Measurements from ENCODE around the gene NTN1. TPM values are rescaled to one million over a fixed set of nuclear protein-coding genes. Genes with fewer than 3 reads are reported as not detected.

Gene NTN1
- total and polyA plus RNA-seq, 2 experiments from 2014 or later: 0.42 to 2.1 TPM

DNA sequence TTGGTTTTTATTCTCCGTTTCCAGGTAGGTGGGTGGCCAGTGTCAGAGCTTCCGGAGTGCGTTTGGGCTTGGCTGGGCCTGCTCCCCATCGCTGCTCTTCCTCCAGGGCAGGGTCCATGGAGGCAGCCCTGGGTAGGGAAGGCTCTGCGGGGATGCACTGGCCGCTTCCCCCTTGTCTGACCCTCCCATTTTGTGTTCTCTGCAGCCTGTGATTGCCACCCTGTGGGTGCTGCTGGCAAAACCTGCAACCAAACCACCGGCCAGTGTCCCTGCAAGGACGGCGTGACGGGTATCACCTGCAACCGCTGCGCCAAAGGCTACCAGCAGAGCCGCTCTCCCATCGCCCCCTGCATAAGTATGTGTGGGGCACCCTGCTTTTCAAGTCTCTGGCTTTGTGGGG is 158.3 kb downstream of the NTN1 start:
- Histone ChIP-seq H2AFZ (no peak overlapping the region), H3K27me3 (peaks cover 5% of the 10 kb centered on the region), H3K9me3 (ENCODE audit: low read depth) (no peaks in the 10 kb centered on the region), H3K9me2 (replicated peaks; ENCODE audit: insufficient read depth) (no peaks in the 10 kb centered on the region), H3K4me1 (ENCODE audit: insufficient read depth) (peaks cover 19% of the 10 kb centered on the region), H3K4me2 (no peak overlapping the region), H3K79me2 (no peaks in the 10 kb centered on the region), H3K36me3 (replicated peaks; ENCODE audit: insufficient read depth, low read depth) (no peaks in the 10 kb centered on the region), H4K20me1 (ENCODE audit: insufficient read depth, poor library complexity, severe bottlenecking) (no peaks in the 10 kb centered on the region), H3K27ac (no peak overlapping the region), H3K4me3 (no peak overlapping the region)
- no peak for DNase-seq (ENCODE audit: low spot score)
- 92% methylated on average over 14 of the region's 14 CpGs for WGBS (ENCODE audit: low lambda C conversion rate, missing lambda C conversion rate)
- TF ChIP-seq, protein P1, sequence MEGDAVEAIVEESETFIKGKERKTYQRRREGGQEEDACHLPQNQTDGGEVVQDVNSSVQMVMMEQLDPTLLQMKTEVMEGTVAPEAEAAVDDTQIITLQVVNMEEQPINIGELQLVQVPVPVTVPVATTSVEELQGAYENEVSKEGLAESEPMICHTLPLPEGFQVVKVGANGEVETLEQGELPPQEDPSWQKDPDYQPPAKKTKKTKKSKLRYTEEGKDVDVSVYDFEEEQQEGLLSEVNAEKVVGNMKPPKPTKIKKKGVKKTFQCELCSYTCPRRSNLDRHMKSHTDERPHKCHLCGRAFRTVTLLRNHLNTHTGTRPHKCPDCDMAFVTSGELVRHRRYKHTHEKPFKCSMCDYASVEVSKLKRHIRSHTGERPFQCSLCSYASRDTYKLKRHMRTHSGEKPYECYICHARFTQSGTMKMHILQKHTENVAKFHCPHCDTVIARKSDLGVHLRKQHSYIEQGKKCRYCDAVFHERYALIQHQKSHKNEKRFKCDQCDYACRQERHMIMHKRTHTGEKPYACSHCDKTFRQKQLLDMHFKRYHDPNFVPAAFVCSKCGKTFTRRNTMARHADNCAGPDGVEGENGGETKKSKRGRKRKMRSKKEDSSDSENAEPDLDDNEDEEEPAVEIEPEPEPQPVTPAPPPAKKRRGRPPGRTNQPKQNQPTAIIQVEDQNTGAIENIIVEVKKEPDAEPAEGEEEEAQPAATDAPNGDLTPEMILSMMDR (IDR thresholded peaks at IDR 0.05; ENCODE audit: poor library complexity): no peak
- no peak for TF ChIP-seq EZH2 (IDR thresholded peaks at IDR 0.05; ENCODE audit: borderline replicate concordance)
- no peak for TF ChIP-seq EZH2phosphoT487 (IDR thresholded peaks at IDR 0.05; ENCODE audit: low read depth, severe bottlenecking, unreplicated experiment)

DNA sequence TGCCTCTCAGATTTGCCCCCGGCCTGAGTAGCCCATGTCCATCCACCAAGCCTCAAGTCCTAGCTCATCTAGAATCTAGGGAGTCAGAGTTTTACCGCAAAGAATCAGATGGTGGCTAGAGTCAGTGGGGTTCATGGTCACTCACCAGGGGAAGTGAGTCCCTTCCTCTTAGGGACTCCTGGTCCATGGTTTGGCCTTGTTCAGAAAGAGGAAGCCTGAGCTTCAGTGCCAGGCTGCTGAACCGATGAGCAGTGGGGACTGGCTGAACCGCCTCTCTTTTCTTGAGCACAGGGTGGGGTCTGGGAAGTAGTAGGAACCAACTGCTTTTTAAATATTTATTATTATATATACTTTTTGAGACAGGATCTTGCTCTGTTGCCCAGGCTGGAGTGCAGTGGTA is 160.3 kb downstream of the NTN1 start:
- TF ChIP-seq EZH2 (IDR thresholded peaks at IDR 0.05; ENCODE audit: borderline replicate concordance) (no peak), EZH2phosphoT487 (IDR thresholded peaks at IDR 0.05; ENCODE audit: low read depth, severe bottlenecking, unreplicated experiment) (no peak)
- TF ChIP-seq, protein P1 (IDR thresholded peaks at IDR 0.05; ENCODE audit: poor library complexity): no peak
- WGBS (ENCODE audit: low lambda C conversion rate, missing lambda C conversion rate): 90% methylated on average over 4 of the region's 4 CpGs

DNA sequence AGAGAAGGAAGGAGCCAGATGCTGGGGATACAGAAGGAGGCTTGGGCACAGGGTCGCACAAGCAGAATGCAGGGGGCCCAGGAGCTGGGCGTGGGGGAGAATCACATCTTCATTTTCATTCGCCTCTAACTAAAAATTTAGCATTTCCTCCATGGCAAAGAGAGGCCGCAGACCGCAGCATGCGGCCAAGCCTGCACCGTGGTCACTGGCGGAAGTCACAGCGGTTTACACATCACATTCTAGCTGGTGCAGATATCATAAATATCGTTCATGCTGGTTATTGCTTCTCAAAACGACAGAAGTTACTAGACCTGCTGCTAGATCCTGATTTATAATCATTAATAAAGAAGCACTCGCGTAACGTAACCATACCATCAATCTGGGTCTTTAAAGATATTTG is 162.0 kb downstream of the NTN1 start:
- Histone ChIP-seq H3K4me2 (no peak overlapping the region), H3K9me3 (ENCODE audit: low read depth) (no peaks in the 10 kb centered on the region), H3K27me3 (peaks cover 5% of the 10 kb centered on the region), H3K36me3 (replicated peaks; ENCODE audit: insufficient read depth, low read depth) (no peaks in the 10 kb centered on the region), H3K4me1 (ENCODE audit: insufficient read depth) (peaks cover 29% of the 10 kb centered on the region), H2AFZ (no peak overlapping the region), H3K4me3 (no peak overlapping the region), H3K79me2 (no peaks in the 10 kb centered on the region), H3K9me2 (replicated peaks; ENCODE audit: insufficient read depth) (no peaks in the 10 kb centered on the region), H3K27ac (no peak overlapping the region), H4K20me1 (ENCODE audit: insufficient read depth, poor library complexity, severe bottlenecking) (no peaks in the 10 kb centered on the region)
- no peak for DNase-seq (ENCODE audit: low spot score)
- TF ChIP-seq, protein P1 (IDR thresholded peaks at IDR 0.05; ENCODE audit: poor library complexity): no peak
- no peak for TF ChIP-seq EZH2phosphoT487 (IDR thresholded peaks at IDR 0.05; ENCODE audit: low read depth, severe bottlenecking, unreplicated experiment)
- TF ChIP-seq EZH2 (IDR thresholded peaks at IDR 0.05; ENCODE audit: borderline replicate concordance): no peak
- WGBS (ENCODE audit: low lambda C conversion rate, missing lambda C conversion rate): 90% methylated on average over 14 of the region's 14 CpGs

More for the DNA sequence above, 160.3 kb downstream of the NTN1 start:
- Histone ChIP-seq H3K79me2 (no peaks in the 10 kb centered on the region), H3K4me2 (no peak overlapping the region), H3K4me1 (ENCODE audit: insufficient read depth) (peaks cover 32% of the 10 kb centered on the region), H4K20me1 (ENCODE audit: insufficient read depth, poor library complexity, severe bottlenecking) (no peaks in the 10 kb centered on the region), H3K4me3 (no peak overlapping the region), H3K27ac (no peak overlapping the region), H3K36me3 (replicated peaks; ENCODE audit: insufficient read depth, low read depth) (no peaks in the 10 kb centered on the region), H2AFZ (no peak overlapping the region), H3K9me2 (replicated peaks; ENCODE audit: insufficient read depth) (no peaks in the 10 kb centered on the region), H3K9me3 (ENCODE audit: low read depth) (no peaks in the 10 kb centered on the region), H3K27me3 (peaks cover 5% of the 10 kb centered on the region)
- no peak for DNase-seq (ENCODE audit: low spot score)

DNA sequence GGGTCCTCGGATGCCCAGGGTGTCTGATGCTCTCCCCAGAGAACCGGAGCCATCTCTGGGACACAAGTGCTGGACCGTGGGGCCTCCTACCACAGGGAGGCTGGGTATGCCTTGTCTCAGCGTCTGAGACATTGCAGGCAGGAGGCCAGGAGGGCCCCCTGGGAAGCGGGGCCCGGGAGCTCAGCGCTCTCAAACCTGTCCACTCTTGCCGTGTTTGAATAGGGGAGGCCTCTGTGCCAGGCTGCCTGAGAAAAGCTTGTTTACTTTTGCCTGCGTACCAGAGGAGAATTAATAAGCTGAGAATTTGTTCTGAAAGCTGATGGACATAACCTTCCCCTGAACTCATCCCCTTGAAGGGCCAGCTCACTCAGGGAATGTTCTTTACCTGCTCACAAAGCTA is 163.8 kb downstream of the NTN1 start:
- no peak overlapping the region for H3K4me3 ChIP-seq
- H3K4me2 ChIP-seq: peak overlapping the region; percentile 48
- peaks cover 5% of the 10 kb centered on the region for H3K27me3 ChIP-seq
- H2AFZ ChIP-seq: no peak overlapping the region
- 35% methylated on average over 9 of the region's 9 CpGs for WGBS (ENCODE audit: low lambda C conversion rate, missing lambda C conversion rate)
- H3K9me3 ChIP-seq (ENCODE audit: low read depth): no peaks in the 10 kb centered on the region
- TF ChIP-seq EZH2phosphoT487 (IDR thresholded peaks at IDR 0.05; ENCODE audit: low read depth, severe bottlenecking, unreplicated experiment) (no peak), EZH2 (IDR thresholded peaks at IDR 0.05; ENCODE audit: borderline replicate concordance) (no peak)
- TF ChIP-seq, protein P1 (IDR thresholded peaks at IDR 0.05; ENCODE audit: poor library complexity): no peak
- no peaks in the 10 kb centered on the region for H3K79me2 ChIP-seq
- H4K20me1 ChIP-seq (ENCODE audit: insufficient read depth, poor library complexity, severe bottlenecking): no peaks in the 10 kb centered on the region
- H3K36me3 ChIP-seq (replicated peaks; ENCODE audit: insufficient read depth, low read depth): no peaks in the 10 kb centered on the region
- DNase-seq (ENCODE audit: low spot score): no peak
- peaks cover 24% of the 10 kb centered on the region for H3K4me1 ChIP-seq (ENCODE audit: insufficient read depth)
- peak overlapping the region; percentile 27 for H3K27ac ChIP-seq
- H3K9me2 ChIP-seq (replicated peaks; ENCODE audit: insufficient read depth): no peaks in the 10 kb centered on the region

All from hepatocyte (in vitro differentiated cells).